ENCODE measurements around the gene YIPF1.
"Not testable (repeated sequence)": the region's sequence is repeated elsewhere in the genome, so short reads cannot be mapped to it uniquely, and the experiment has no call there.

The YIPF1 gene

GRCh38 chr1:53837646-53837923 lies 52.0 kb downstream of the YIPF1 start:
- DNase-seq, result peak; percentile 2

GRCh38 chr1:53835491-53835890 lies 54.1 kb downstream of the YIPF1 start:
- peak; percentile 31 for DNase-seq

GRCh38 chr1:53834776-53835175 lies 54.8 kb downstream of the YIPF1 start:
- no peak for DNase-seq

GRCh38 chr1:53833393-53833792 lies 56.2 kb downstream of the YIPF1 start:
- no peak for DNase-seq

- peak; percentile 7 for DNase-seq
These were observed 63.2 kb downstream of the YIPF1 start for GRCh38 chr1:53826367-53826766.

DNA sequence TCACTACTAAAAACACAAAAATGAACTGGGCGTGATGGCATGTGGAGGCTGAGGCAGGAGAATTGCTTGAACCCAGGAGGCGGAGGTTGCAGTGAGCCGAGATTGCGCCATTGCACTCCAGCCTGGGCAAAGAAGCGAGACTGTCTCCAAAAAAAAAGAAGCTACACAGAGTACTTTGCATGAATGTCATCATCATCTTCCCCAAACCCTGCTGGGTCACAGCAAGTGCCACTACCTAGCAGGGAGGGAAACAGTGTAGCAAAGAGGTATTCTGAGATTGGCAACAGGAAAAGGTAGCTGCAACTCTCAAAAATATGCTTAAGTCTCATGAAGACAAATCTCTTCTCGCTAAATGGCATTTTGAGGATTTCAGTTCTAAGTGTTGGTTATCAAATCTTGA lies 64.3 kb downstream of the YIPF1 start:
- DNase-seq, result no peak

DNA sequence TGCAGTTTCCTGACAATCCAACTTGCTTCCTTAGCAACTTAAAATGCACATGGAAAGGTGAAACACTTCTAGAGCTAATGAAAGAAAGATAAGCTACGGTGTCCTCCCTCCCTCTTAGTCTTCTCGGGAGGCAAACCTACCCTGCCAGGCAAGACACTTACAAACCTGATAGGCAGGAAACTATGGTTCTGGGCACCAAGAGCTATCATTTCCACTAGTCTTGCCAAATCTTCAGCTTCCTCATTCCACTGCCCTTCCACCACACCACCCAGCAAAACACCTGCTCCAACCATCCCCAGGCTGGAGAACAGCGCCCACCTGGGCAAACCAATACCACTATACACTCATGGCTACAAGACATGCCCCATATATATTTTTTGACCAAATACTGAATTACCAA lies 66.7 kb downstream of the YIPF1 start:
- no peak for DNase-seq

- DNase-seq, result no peak
These were observed 68.2 kb downstream of the YIPF1 start for GRCh38 chr1:53821380-53821779.

DNA sequence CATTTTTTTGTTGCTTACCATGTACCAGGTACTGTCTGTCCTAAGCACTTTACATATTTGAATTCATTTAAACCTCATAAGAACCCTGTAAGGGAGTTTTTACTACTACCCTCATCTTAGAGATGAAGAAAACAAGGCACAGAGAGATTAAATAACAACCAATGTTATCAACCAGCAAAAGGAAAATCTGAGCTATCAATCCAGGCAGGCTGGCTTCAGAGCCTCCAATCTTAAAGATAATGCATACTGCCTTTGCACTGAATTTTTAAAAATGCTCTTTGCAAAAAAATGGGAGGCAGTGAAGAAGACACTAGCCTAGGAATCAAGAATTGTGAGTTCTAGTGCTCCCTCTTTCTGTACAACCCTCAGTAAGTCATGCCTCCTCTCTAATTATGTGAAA lies 70.2 kb downstream of the YIPF1 start:
- no peak for DNase-seq

GRCh38 chr1:53816584-53816983 lies 73.0 kb downstream of the YIPF1 start:
- not testable (repeated sequence) for DNase-seq

DNA sequence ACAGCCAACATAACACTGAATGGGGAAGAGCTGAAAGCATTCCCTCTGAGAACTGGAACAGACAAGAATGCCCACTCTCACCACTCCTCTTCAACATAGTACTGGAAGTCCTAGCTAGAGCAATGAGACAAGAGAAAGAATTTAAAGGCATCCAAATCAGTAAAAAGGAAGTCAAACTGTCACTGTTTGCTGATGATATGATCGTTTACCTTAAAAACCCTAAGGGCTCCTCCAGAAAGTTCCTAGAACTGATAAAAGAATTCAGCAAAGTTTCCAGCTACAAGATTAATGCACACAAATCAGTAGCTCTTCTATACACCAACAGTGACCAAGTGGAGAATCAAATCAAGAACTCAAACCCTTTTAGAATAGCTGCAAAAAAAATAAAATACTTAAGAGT lies 74.1 kb downstream of the YIPF1 start:
- not testable (repeated sequence) for DNase-seq

- peak; percentile 12 for DNase-seq
These were observed 78.2 kb downstream of the YIPF1 start for GRCh38 chr1:53811414-53811851.

GRCh38 chr1:53810497-53810896 lies 79.1 kb downstream of the YIPF1 start:
- DNase-seq, result no peak

DNA sequence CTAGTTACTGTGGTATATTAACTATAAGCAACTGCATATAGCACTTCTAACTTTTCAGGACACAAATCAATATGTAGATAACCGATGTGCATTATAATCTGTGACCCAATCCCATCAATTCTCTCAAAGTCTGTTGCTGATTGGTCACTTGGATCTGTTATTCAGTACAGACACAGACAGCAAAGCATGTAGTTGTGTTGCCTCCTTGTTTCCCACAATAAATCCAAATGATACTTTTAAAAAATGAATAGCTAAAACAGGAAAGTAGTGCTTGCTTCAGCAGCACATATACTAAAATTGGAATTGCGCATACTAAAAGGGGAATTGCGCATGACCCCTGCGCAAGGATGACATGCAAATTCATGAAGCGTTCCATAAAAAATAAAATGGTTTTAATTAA lies 79.6 kb downstream of the YIPF1 start:
- DNase-seq, result no peak

- DNase-seq, result peak; percentile 17
These were observed 81.7 kb downstream of the YIPF1 start for GRCh38 chr1:53807916-53808315.

- DNase-seq, result no peak
These were observed 84.6 kb downstream of the YIPF1 start for GRCh38 chr1:53804791-53805505.

DNA sequence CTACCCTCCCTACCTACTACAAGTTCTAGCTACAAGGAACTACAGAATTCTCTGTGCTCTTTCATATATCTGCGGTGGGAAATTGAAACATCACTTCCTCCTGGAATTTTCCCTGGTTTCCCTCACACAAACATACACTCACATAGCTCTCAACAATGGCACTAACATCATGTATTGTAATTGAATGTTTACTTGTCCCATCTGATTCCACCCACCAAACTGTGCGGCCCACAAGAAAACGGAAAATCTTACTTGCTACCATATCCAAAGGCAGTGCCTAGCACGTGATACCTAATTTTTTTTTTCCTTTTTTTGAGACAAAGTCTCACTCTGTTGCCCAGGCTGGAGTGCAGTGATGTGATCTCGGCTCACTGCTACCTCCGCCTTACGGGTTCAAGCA lies 85.4 kb downstream of the YIPF1 start:
- DNase-seq, result no peak
